ENCODE results near the gene GPX5.

GRCh38 chr6:28491984-28492317, 33.7 kb upstream of the GPX5 start:
- no peak for TF ChIP-seq CTCF (conservative IDR thresholded peaks at IDR 0.05; ENCODE audit: low read depth, low read length)
- no peak for TF ChIP-seq EZH2 (IDR thresholded peaks at IDR 0.05; ENCODE audit: borderline replicate concordance, low read depth, low read length, poor library complexity, severe bottlenecking)
